Measurements from ENCODE around the gene SRGAP1. TPM values are rescaled to one million over a fixed set of nuclear protein-coding genes. Genes with fewer than 3 reads are reported as not detected.

SRGAP1 gene
- total and polyA plus RNA-seq, 4 donors = 1.8 to 12.4 (median 6.2) TPM

DNA sequence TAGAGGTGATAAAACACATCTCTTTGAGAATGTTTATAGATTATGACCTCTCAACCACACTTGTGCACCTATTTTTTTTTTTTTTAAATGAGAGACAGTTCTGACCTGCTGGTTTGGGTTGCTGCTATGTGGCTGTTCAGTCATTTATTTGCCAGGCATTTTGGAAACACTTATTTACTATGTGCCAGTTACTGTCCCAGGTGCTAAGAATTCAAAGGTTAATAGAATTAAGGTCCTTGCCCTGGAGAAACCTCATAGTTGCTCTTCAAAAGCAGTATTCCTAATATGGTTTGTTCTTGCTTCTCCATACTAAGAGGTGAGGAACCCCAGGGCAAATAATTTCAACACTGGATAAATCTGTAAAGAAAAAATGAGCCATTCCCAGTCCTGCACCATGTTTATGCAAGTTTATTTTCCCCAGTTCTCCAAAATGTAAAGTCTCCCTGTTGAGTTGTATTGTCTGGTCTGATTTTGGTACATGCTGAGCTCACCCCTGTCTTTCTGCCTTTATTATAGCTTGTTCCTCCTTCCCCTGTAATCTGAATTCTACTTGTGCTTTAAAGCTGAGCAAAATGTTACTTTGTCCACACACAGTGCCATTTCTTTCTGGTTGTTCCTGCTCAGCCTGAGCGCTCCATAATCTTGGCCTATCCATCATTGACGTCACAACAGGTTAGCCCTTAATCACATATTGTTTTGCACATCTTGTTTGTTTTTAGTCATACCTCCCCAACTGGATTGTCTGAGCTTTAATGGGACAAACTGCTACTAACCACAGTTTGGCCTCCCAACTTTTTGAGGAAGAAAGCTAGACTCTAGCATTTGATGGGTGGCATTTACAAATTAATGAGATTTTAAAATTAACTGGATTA lies 56.7 kb downstream of the SRGAP1 start:
- H3K27ac ChIP-seq (ENCODE audit: low read depth in 1 of 2, low read length in 1 of 2) = no peak overlapping the region
- no peaks in the 10 kb centered on the region for H3K27me3 ChIP-seq (ENCODE audit: control insufficient read depth in 3 of 3, insufficient read depth in 3 of 3, low read length in 2 of 3)
- H3K9me3 ChIP-seq (ENCODE audit: control insufficient read depth in 4 of 4, insufficient read depth in 3 of 4, low read length in 3 of 4) = no peaks in the 10 kb centered on the region
- no peaks in the 10 kb centered on the region for H3K36me3 ChIP-seq (ENCODE audit: control insufficient read depth in 4 of 4, insufficient read depth in 4 of 4, low read length in 4 of 4)
- ATAC-seq (ENCODE audit: insufficient read depth, low FRiP score) (no peak), DNase-seq (no peak)
- peaks cover 0 to 12% (median 1%) of the 10 kb centered on the region in 5 donors for H3K4me1 ChIP-seq (ENCODE audit: control insufficient read depth in 5 of 5, insufficient read depth in 5 of 5, low read length in 5 of 5)
- H3K4me3 ChIP-seq = no peak overlapping the region
- TF ChIP-seq, protein P1, sequence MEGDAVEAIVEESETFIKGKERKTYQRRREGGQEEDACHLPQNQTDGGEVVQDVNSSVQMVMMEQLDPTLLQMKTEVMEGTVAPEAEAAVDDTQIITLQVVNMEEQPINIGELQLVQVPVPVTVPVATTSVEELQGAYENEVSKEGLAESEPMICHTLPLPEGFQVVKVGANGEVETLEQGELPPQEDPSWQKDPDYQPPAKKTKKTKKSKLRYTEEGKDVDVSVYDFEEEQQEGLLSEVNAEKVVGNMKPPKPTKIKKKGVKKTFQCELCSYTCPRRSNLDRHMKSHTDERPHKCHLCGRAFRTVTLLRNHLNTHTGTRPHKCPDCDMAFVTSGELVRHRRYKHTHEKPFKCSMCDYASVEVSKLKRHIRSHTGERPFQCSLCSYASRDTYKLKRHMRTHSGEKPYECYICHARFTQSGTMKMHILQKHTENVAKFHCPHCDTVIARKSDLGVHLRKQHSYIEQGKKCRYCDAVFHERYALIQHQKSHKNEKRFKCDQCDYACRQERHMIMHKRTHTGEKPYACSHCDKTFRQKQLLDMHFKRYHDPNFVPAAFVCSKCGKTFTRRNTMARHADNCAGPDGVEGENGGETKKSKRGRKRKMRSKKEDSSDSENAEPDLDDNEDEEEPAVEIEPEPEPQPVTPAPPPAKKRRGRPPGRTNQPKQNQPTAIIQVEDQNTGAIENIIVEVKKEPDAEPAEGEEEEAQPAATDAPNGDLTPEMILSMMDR (IDR thresholded peaks at IDR 0.05; ENCODE audit: control extremely low read depth, extremely low read depth) = no peak
- H3K9ac ChIP-seq (ENCODE audit: insufficient read depth in 1 of 2, low read length in 2 of 2) = no peak overlapping the region
- WGBS, 2 donors = 92 to 97% methylated on average over 2 of the region's 2 CpGs

DNA sequence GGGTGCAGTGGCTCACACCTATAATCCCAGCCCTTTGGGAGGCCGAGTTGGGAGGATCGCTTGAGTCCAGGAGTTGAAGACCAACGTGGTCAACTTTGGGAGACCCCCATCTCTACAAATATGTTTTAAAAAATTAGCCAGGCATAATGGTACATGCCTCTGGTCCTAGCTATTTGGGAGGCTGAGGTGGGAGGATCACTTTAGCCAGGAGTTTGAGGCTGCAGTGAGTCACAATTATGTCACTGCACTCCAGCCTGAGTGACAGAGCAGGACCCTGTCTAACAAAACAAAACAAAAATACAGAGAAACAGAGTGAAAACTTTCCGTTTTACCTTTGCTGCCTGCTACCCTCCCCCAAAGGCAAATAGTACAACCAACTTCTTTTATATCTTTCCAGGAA lies 60.2 kb downstream of the SRGAP1 start:
- no peak overlapping the region for H3K4me3 ChIP-seq
- 93% methylated on average over 4 of the region's 4 CpGs for WGBS, 2 donors
- H3K9me3 ChIP-seq (ENCODE audit: control insufficient read depth in 4 of 4, insufficient read depth in 3 of 4, low read length in 3 of 4) = peaks cover 0 to 3% (median 0%) of the 10 kb centered on the region in 4 donors
- DNase-seq = no peak
- TF ChIP-seq, protein P1 (IDR thresholded peaks at IDR 0.05; ENCODE audit: control extremely low read depth, extremely low read depth) = no peak
- no peaks in the 10 kb centered on the region for H3K27me3 ChIP-seq (ENCODE audit: control insufficient read depth in 3 of 3, insufficient read depth in 3 of 3, low read length in 2 of 3)
- no peak for ATAC-seq (ENCODE audit: insufficient read depth, low FRiP score)
- H3K4me1 ChIP-seq (ENCODE audit: control insufficient read depth in 5 of 5, insufficient read depth in 5 of 5, low read length in 5 of 5) = no peaks in the 10 kb centered on the region
- H3K9ac ChIP-seq (ENCODE audit: insufficient read depth in 1 of 2, low read length in 2 of 2) = no peak overlapping the region
- H3K27ac ChIP-seq (ENCODE audit: low read depth in 1 of 2, low read length in 1 of 2) = no peak overlapping the region
- H3K36me3 ChIP-seq (ENCODE audit: control insufficient read depth in 4 of 4, insufficient read depth in 4 of 4, low read length in 4 of 4) = no peaks in the 10 kb centered on the region

- Histone ChIP-seq H3K4me1 (ENCODE audit: control insufficient read depth in 5 of 5, insufficient read depth in 5 of 5, low read length in 5 of 5) (no peaks in the 10 kb centered on the region), H3K27me3 (ENCODE audit: control insufficient read depth in 3 of 3, insufficient read depth in 3 of 3, low read length in 2 of 3) (no peaks in the 10 kb centered on the region), H3K9ac (ENCODE audit: insufficient read depth in 1 of 2, low read length in 2 of 2) (no peak overlapping the region), H3K27ac (ENCODE audit: low read depth in 1 of 2, low read length in 1 of 2) (no peak overlapping the region), H3K9me3 (ENCODE audit: control insufficient read depth in 4 of 4, insufficient read depth in 3 of 4, low read length in 3 of 4) (peaks cover 0 to 3% (median 0%) of the 10 kb centered on the region in 4 donors), H3K36me3 (ENCODE audit: control insufficient read depth in 4 of 4, insufficient read depth in 4 of 4, low read length in 4 of 4) (no peaks in the 10 kb centered on the region), H3K4me3 (no peak overlapping the region)
- ATAC-seq (ENCODE audit: insufficient read depth, low FRiP score) = no peak
- TF ChIP-seq, protein P1 (IDR thresholded peaks at IDR 0.05; ENCODE audit: control extremely low read depth, extremely low read depth) = no peak
- WGBS, 2 donors = 65 to 83% methylated on average over 4 of the region's 4 CpGs
- DNase-seq = no peak
Measured at GRCh38 chr12:63905544-63905943, 61.0 kb downstream of the SRGAP1 start.

Data from lung (tissue), 12 donors.